GM12878 (cell line): Measurements from ENCODE around the gene SHISAL2B. TPM values are rescaled to one million over a fixed set of nuclear protein-coding genes. Genes with fewer than 3 reads are reported as not detected.

Source experiments
- ATAC-seq: fragments of 200-7000 bp; cut with Tn5 transposase; 3 replicates; pipeline ENCODE4 v1.9.1; 2020; ENCODE audit warnings: mild to moderate bottlenecking, moderate library complexity
- BruUV-seq: library from RNA; stranded (reverse); fragments of 400-500 nt; replicated peaks from 2 replicates; lab custom pipeline; 2021; lab: Mats Ljungman, UMichigan
- CTCF ChIA-PET: fragments of 300-600 bp; sonication (Branson Sonifier 250); formaldehyde crosslinking; extraction: SDS; loops from one replicate; lab custom pipeline; 2021; ENCODE audit warnings: inconsistent platforms; lab: Yijun Ruan, JAX
- POLR2A ChIA-PET: fragments of 350-600 bp; formaldehyde crosslinking; extraction: SDS; loops from one replicate; lab custom pipeline; 2021; ENCODE audit warnings: inconsistent platforms; lab: Charles Lee
- RAD21 ChIA-PET: fragments of 300-600 bp; sonication (Branson Sonifier 250); formaldehyde crosslinking; loops from one replicate; lab custom pipeline; 2023; ENCODE audit warnings: antibody characterized with exemption; ENCODE audit not compliant: unreplicated experiment; lab: Charles Lee
- SMC1A ChIA-PET: fragments of 300-600 bp; sonication (Branson Sonifier 250); formaldehyde crosslinking; loops from one replicate; lab custom pipeline; 2023; ENCODE audit not compliant: unreplicated experiment, uncharacterized antibody; lab: Charles Lee
- DNase-seq: peaks from one replicate; pipeline ENCODE4 v3.0.0-alpha.2; 2011; ENCODE audit warnings: low read depth, low spot score
- FAIRE-seq: peaks from 3 replicates; lab custom pipeline; 2011; peaks lifted over from hg19 to GRCh38; lab: Jason Lieb, UNC
- H2AFZ ChIP-seq: 2 replicates; pipeline ENCODE4 v1.6.0; 2011; ENCODE audit warnings: low read depth, low read length, control low read depth; ENCODE audit not compliant: control insufficient read depth
- H3K27ac ChIP-seq: 2 replicates; pipeline ENCODE4 v1.5.1; 2011; ENCODE audit warnings: control low read depth; ENCODE audit not compliant: control insufficient read depth, insufficient read depth
- H3K27me3 ChIP-seq, 2 experiments: replicated peaks in 1 of 2; 2 replicates each; pipeline versions ENCODE4 v1.6.0 to v1.6.1; 2011; ENCODE audit warnings: low read length in 1 of 2; ENCODE audit not compliant: control insufficient read depth in 2 of 2, insufficient read depth in 2 of 2
- H3K36me3 ChIP-seq, 2 experiments: 2 replicates each; pipeline ENCODE4 v1.5.1; 2011; ENCODE audit warnings: low read length in 1 of 2; ENCODE audit not compliant: control insufficient read depth in 2 of 2, insufficient read depth in 2 of 2
- H3K4me1 ChIP-seq: 2 replicates; pipeline ENCODE4 v1.6.1; 2011; ENCODE audit warnings: mild to moderate bottlenecking, low read length, moderate library complexity, mixed read lengths; ENCODE audit not compliant: control insufficient read depth, insufficient read depth
- H3K4me2 ChIP-seq: 2 replicates; pipeline ENCODE4 v1.6.0; 2011; ENCODE audit warnings: control low read depth; ENCODE audit not compliant: control insufficient read depth, insufficient read depth
- H3K4me3 ChIP-seq: fragments of 200-600 bp; sonication (generic); 2 replicates; pipeline ENCODE4 v1.5.1; 2016
- H3K79me2 ChIP-seq: 2 replicates; pipeline ENCODE4 v1.6.0; 2011; ENCODE audit warnings: low read length; ENCODE audit not compliant: control insufficient read depth, insufficient read depth
- H3K9ac ChIP-seq: 2 replicates; pipeline ENCODE4 v1.8.0; 2011; ENCODE audit warnings: low read length, control low read depth, mixed read lengths; ENCODE audit not compliant: control insufficient read depth, insufficient read depth
- H3K9me3 ChIP-seq: replicated peaks from 3 replicates; pipeline ENCODE4 v1.5.1; 2011; ENCODE audit warnings: mild to moderate bottlenecking, low read length; ENCODE audit not compliant: control insufficient read depth, insufficient read depth
- H4K20me1 ChIP-seq: 2 replicates; pipeline ENCODE4 v1.6.0; 2011; ENCODE audit not compliant: control insufficient read depth, insufficient read depth
- ATF7 ChIP-seq: fragments of 450-650 bp; IDR thresholded peaks from 2 replicates; pipeline ENCODE4 v1.6.1; 2016; ENCODE audit warnings: low read depth, mild to moderate bottlenecking
- CBX3 ChIP-seq: fragments of 200-600 bp; sonication (generic); IDR thresholded peaks from 2 replicates; pipeline ENCODE4 v1.6.1; 2016; ENCODE audit warnings: low read depth, borderline replicate concordance
- ESRRA ChIP-seq: IDR thresholded peaks from 2 replicates; pipeline ENCODE4 v1.6.1; 2012; ENCODE audit warnings: mild to moderate bottlenecking, low read length, improper control_type of control experiment
- FOS ChIP-seq: IDR thresholded peaks from 3 replicates; pipeline ENCODE4 v1.6.1; 2011; ENCODE audit warnings: borderline replicate concordance; ENCODE audit not compliant: insufficient read length; ENCODE audit errors: extremely low read depth
- KLF5 ChIP-seq: fragments of 450-650 bp; IDR thresholded peaks from 2 replicates; pipeline ENCODE4 v1.6.1; 2014; ENCODE audit warnings: mild to moderate bottlenecking; ENCODE audit not compliant: partially characterized antibody
- LARP7 ChIP-seq: fragments of 450-650 bp; IDR thresholded peaks from 2 replicates; pipeline ENCODE4 v1.6.1; 2017; ENCODE audit warnings: mild to moderate bottlenecking
- MYC ChIP-seq: IDR thresholded peaks from 2 replicates; pipeline ENCODE4 v1.6.1; 2011; ENCODE audit warnings: mild to moderate bottlenecking, low read length, moderate library complexity, inconsistent platforms; ENCODE audit not compliant: insufficient read depth, insufficient replicate concordance, insufficient read length, severe bottlenecking
- NBN ChIP-seq: fragments of 450-650 bp; IDR thresholded peaks from 2 replicates; pipeline ENCODE4 v1.6.1; 2016
- PAX5 ChIP-seq: IDR thresholded peaks from 2 replicates; pipeline ENCODE4 v1.6.1; 2011; ENCODE audit warnings: low read depth, low read length, borderline replicate concordance
- PML ChIP-seq: IDR thresholded peaks from 2 replicates; pipeline ENCODE4 v1.6.1; 2012; ENCODE audit warnings: low read length, inconsistent platforms
- POLR2AphosphoS2 ChIP-seq: IDR thresholded peaks from 2 replicates; pipeline ENCODE4 v1.6.1; 2011; ENCODE audit warnings: low read depth, mild to moderate bottlenecking, low read length, improper control_type of control experiment, moderate library complexity
- RUNX3 ChIP-seq: IDR thresholded peaks from 2 replicates; pipeline ENCODE4 v1.6.1; 2012; ENCODE audit warnings: low read length, inconsistent platforms
- SMAD1 ChIP-seq: fragments of 450-650 bp; IDR thresholded peaks from 2 replicates; pipeline ENCODE4 v1.6.1; 2018; ENCODE audit warnings: mild to moderate bottlenecking, low read depth; ENCODE audit not compliant: partially characterized antibody
- SMAD5 ChIP-seq: IDR thresholded peaks from 2 replicates; pipeline ENCODE4 v1.6.1; 2016; ENCODE audit warnings: antibody characterized with exemption, low read depth
- SP1 ChIP-seq: IDR thresholded peaks from one replicate; pipeline ENCODE4 v1.6.1; 2011; ENCODE audit warnings: low read depth, low read length
- TCF7 ChIP-seq: IDR thresholded peaks from 2 replicates; pipeline ENCODE4 v1.6.1; 2014; ENCODE audit warnings: antibody characterized with exemption, borderline replicate concordance
- WGBS: methylation state at CpG from one replicate; pipeline ENCODE4 v1.1.6; 2016; ENCODE audit warnings: low lambda C conversion rate; ENCODE audit not compliant: insufficient replicate concordance, insufficient coverage; ENCODE audit errors: missing lambda C conversion rate; 5-methylcytosine and 5-hydroxymethylcytosine counted together
- in situ Hi-C: fragments of 300-500 bp; cut with MboI; formaldehyde crosslinking; loops from 9 replicates; pipeline ENCODE4 v1.14.3; 2018; ENCODE audit warnings: mixed read lengths
- intact Hi-C: fragments of 100-400 bp; cut with micrococcal nuclease; formaldehyde crosslinking; loops from one replicate; pipeline ENCODE4 v1.14.2; 2022; ENCODE audit not compliant: unreplicated experiment
- polyA plus RNA-seq, 11 experiments: library from polyadenylated mRNA; depleted of rRNA in 4 of 11; unstranded in 6 of 11; stranded (reverse) in 5 of 11; fragments of >200 nt; fragmentation: Nextera tagmentation in 4 of 11; fragmentation: Illumina TruSeq in 1 of 11; extraction: Ambion mirVana in 4 of 11; extraction: Trizol in 1 of 11; gene quantifications; 1 replicate in 1 of 11; 2 replicates in 10 of 11; pipeline versions ENCODE4 v1.2.1 to v1.2.3, GENCODE V29; 2011 to 2016; ENCODE audit warnings: inconsistent platforms in 2 of 11, missing spikeins in 2 of 11, low read depth in 1 of 11
- total RNA-seq, 4 experiments: library from RNA; depleted of rRNA in 3 of 4; stranded (reverse); fragments of >200 nt in 3 of 4; fragmentation: Illumina TruSeq in 1 of 4; extraction: Trizol in 1 of 4; gene quantifications; 2 replicates each; pipeline versions ENCODE4 v1.2.1 to v1.2.3, GENCODE V29; 2013 to 2021
- TF ChIP-seq, protein P1 (sequence below): IDR thresholded peaks from 2 replicates; pipeline ENCODE4 v1.6.1; 2012; ENCODE audit warnings: improper control_type of control experiment, low read depth, low read length; ENCODE audit not compliant: insufficient replicate concordance
- TF ChIP-seq, protein P2 (sequence below): IDR thresholded peaks from 2 replicates; pipeline ENCODE4 v1.6.1; 2012; ENCODE audit warnings: low read depth, low read length, improper control_type of control experiment

SHISAL2B gene
- total and polyA plus RNA-seq, 10 of the 15 experiments (the other 5 are each of a cell fraction or from before 2014, with no cell fraction given), result not detected

DNA sequence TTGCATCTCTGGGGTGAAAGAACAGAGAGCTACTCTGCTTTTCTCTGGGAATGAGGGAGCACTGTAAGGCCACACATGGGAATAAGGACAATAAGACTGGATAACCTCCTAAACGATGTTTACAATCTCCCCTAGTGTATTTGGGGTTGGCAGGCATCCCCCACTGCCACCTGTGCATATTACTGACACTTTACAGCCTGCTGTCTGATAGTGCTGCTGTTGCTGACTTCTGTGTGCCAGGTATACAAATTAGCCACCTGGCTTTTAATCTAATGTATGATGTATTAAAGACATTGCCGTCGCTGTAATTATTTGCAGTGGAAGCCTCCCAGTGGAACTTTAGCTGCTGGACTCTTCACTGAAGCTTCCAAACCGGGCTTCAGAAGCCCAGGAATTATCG, 4.4 kb upstream of the SHISAL2B start:
- intact Hi-C loops, result no loop called here
- FAIRE-seq (no peak), ATAC-seq (no peak), DNase-seq (no peak)
- no peaks in the 10 kb centered on the region for H3K36me3 ChIP-seq
- no peaks in the 10 kb centered on the region for H3K4me1 ChIP-seq
- ChIA-PET RAD21 (no interaction called here), SMC1A (no interaction called here), CTCF (no interaction called here), POLR2A (no interaction called here)
- WGBS, result 46% methylated on average over 5 of the region's 5 CpGs
- in situ Hi-C loops, result no loop called here
- H2AFZ ChIP-seq, result no peak overlapping the region
- no peaks in the 10 kb centered on the region for H3K9me3 ChIP-seq
- H3K27me3 ChIP-seq, result peaks cover 7 to 8% of the 10 kb centered on the region in 2 experiments
- no peak overlapping the region for H3K27ac ChIP-seq
- no peak overlapping the region for H3K4me3 ChIP-seq
- H3K79me2 ChIP-seq, result no peaks in the 10 kb centered on the region
- H3K4me2 ChIP-seq, result no peak overlapping the region
- no TSS peak for BruUV-seq
- no peaks in the 10 kb centered on the region for H4K20me1 ChIP-seq
- TF ChIP-seq PML (no peak), PAX5 (no peak), CBX3 (no peak), NBN (no peak), SP1 (no peak), ESRRA (no peak), FOS (no peak), ATF7 (no peak), MYC (no peak), KLF5 (no peak), POLR2AphosphoS2 (no peak), SMAD5 (no peak), TCF7 (no peak), RUNX3 (no peak), LARP7 (no peak), SMAD1 (no peak)
- TF ChIP-seq, protein P1, sequence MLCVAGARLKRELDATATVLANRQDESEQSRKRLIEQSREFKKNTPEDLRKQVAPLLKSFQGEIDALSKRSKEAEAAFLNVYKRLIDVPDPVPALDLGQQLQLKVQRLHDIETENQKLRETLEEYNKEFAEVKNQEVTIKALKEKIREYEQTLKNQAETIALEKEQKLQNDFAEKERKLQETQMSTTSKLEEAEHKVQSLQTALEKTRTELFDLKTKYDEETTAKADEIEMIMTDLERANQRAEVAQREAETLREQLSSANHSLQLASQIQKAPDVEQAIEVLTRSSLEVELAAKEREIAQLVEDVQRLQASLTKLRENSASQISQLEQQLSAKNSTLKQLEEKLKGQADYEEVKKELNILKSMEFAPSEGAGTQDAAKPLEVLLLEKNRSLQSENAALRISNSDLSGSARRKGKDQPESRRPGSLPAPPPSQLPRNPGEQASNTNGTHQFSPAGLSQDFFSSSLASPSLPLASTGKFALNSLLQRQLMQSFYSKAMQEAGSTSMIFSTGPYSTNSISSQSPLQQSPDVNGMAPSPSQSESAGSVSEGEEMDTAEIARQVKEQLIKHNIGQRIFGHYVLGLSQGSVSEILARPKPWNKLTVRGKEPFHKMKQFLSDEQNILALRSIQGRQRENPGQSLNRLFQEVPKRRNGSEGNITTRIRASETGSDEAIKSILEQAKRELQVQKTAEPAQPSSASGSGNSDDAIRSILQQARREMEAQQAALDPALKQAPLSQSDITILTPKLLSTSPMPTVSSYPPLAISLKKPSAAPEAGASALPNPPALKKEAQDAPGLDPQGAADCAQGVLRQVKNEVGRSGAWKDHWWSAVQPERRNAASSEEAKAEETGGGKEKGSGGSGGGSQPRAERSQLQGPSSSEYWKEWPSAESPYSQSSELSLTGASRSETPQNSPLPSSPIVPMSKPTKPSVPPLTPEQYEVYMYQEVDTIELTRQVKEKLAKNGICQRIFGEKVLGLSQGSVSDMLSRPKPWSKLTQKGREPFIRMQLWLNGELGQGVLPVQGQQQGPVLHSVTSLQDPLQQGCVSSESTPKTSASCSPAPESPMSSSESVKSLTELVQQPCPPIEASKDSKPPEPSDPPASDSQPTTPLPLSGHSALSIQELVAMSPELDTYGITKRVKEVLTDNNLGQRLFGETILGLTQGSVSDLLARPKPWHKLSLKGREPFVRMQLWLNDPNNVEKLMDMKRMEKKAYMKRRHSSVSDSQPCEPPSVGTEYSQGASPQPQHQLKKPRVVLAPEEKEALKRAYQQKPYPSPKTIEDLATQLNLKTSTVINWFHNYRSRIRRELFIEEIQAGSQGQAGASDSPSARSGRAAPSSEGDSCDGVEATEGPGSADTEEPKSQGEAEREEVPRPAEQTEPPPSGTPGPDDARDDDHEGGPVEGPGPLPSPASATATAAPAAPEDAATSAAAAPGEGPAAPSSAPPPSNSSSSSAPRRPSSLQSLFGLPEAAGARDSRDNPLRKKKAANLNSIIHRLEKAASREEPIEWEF, result no peak
- TF ChIP-seq, protein P2, sequence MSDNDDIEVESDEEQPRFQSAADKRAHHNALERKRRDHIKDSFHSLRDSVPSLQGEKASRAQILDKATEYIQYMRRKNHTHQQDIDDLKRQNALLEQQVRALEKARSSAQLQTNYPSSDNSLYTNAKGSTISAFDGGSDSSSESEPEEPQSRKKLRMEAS, result no peak
- H3K9ac ChIP-seq, result no peak overlapping the region
